Sigmoid colon (tissue), 4 donors: ENCODE measurements around the gene CPVL.

ENCODE experiments used
- EP300 ChIP-seq, 4 donors: sonication (generic); formaldehyde crosslinking; IDR thresholded peaks; one replicate each; pipeline ENCODE4 v1.6.1; 2017; ENCODE audit warnings: antibody characterized with exemption in 4 of 4
- POLR2AphosphoS5 ChIP-seq, 4 donors: sonication (generic); formaldehyde crosslinking; IDR thresholded peaks; one replicate each; pipeline ENCODE4 v1.6.1; 2017; ENCODE audit warnings: antibody characterized with exemption in 4 of 4
- TF ChIP-seq, protein P1 (sequence below), 4 experiments: fragments of 450-650 bp in 3 of 4; fragments of 200-600 bp in 1 of 4; IDR thresholded peaks; one replicate each; pipeline ENCODE4 v1.5.1; 2016 to 2019; ENCODE audit warnings: antibody characterized with exemption in 4 of 4, mild to moderate bottlenecking in 3 of 4, moderate library complexity in 2 of 4

DNA sequence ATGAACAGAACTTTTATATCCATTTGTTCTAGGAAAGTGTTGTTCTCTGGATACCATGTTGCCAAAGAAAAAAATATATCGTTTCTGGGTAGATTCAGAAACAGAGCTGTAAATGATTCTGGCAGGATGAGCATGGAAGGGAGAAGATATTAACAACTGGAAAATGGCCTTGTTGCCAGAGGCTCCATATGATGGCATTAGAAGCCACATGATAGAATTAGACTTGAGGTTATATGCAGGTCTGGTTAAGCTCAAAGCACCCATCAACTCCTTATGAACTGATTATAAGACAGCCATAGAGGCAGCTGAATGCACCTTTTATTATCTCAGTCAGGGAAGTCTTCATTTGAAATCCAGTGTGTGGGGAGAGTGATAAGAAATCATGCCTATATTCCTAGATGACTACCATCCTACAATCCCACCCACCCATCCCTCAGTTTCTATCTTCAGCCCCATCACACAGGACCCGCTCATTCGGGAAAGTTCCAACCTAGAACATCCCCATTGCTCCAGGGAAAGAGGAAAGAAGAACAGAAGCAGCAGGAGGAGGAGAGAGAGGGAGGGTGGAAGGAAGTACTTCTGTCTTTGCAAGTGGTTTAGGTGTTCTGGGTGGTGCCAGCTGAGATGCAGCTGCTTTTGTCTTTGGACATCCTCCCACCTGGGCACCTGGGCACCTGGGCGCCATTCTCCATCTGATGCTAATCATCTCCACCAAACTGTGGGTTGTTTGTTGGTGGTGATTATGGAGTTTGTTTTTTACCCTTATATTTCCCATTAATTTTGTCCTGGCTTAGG, 162.7 kb downstream of the CPVL start:
- no peak for TF ChIP-seq EP300 (IDR thresholded peaks at IDR 0.05)
- TF ChIP-seq, protein P1, sequence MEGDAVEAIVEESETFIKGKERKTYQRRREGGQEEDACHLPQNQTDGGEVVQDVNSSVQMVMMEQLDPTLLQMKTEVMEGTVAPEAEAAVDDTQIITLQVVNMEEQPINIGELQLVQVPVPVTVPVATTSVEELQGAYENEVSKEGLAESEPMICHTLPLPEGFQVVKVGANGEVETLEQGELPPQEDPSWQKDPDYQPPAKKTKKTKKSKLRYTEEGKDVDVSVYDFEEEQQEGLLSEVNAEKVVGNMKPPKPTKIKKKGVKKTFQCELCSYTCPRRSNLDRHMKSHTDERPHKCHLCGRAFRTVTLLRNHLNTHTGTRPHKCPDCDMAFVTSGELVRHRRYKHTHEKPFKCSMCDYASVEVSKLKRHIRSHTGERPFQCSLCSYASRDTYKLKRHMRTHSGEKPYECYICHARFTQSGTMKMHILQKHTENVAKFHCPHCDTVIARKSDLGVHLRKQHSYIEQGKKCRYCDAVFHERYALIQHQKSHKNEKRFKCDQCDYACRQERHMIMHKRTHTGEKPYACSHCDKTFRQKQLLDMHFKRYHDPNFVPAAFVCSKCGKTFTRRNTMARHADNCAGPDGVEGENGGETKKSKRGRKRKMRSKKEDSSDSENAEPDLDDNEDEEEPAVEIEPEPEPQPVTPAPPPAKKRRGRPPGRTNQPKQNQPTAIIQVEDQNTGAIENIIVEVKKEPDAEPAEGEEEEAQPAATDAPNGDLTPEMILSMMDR (IDR thresholded peaks at IDR 0.05) = no peak
- no peak for TF ChIP-seq POLR2AphosphoS5 (IDR thresholded peaks at IDR 0.05)
